Inferior parietal cortex (tissue), 1 donor: ENCODE measurements around the gene NUP160.
"Not testable (repeated sequence)": the region's sequence is repeated elsewhere in the genome, so short reads cannot be mapped to it uniquely, and the experiment has no call there.

ENCODE experiments used
- DNase-seq: peaks from one replicate; pipeline ENCODE4 v3.0.0-alpha.2; 2016; ENCODE audit errors: extremely low spot score

NUP160 gene

DNA sequence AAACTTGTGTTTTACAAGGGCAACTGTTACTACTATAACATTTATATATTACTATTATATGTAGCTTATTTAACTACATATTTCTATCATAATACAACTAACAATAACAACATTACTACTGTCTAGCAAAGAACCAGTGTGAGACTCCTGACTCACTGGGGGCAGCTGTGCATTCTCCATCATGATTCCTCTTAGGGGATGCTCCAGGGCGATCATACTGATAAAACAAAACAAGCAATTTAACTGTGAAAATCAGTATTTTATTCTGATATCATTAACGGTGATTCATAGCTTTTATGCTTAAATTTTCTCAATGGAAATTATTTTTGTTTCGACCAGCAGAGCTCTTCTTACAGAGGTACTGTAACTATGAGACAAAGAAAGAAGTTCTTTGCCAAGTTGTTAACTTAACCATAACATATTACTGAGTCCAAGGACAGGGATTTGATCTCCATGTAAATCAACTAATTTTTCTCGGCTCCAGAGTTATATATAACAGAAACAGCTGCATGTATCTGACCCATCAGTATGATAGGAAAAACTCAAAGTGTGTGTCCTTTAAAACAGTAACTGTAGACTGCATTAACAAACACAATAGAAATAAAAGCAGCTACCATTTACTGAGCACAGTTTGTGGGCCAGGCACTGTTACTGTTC, 56.2 kb downstream of the NUP160 start:
- no peak for DNase-seq

GRCh38 chr11:47790017-47790416, 58.1 kb downstream of the NUP160 start:
- DNase-seq: not testable (repeated sequence)

- no peak for DNase-seq
Measured at GRCh38 chr11:47788181-47788580, 60.0 kb downstream of the NUP160 start.

DNA sequence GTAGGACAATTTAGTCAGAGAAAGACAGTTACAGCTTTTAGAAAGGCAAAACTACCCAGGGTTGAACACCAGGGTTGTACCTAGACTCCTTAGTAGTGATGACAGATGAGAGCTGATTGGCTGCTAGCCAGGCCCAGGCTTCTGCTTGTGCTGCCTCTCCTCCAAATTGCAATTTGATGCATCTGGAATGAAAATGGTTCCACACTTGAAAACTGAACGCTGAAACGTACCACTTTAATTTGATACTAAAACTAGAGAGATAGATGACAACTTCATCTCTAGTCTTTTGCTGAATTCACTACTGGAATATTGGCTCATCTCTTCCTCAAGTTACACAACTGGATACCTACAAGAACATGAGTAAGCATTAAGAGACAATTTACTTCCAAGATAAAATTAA, 61.8 kb downstream of the NUP160 start:
- DNase-seq: no peak

GRCh38 chr11:47784785-47785381, 63.3 kb downstream of the NUP160 start:
- no peak for DNase-seq

DNA sequence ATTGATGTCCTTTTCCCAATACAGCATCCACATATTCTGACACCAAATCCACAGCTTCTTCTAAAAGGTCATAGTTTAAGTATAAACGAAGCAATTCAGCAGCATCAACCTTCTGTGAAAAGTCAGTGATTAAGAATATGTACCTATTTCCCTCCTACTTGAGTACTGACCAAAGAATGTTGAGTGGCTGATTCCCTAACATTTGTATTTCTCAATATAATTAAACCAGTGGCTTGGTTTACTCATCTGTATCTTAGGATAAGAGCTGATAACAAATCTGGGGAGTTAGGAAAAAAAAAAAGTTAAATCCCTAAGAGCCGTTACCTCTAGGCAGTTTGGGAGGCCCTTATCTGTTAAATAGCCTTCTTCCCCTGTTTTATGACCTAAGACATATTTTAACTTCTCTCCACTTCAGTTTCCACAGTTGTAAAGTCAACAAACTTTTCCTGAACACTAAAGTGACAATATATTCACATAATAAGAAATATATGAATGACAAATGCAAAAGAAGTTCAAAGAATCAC, 65.0 kb downstream of the NUP160 start:
- DNase-seq: no peak

GRCh38 chr11:47778878-47779483, 69.2 kb downstream of the NUP160 start:
- no peak for DNase-seq

- no peak for DNase-seq
Measured at GRCh38 chr11:47775240-47775869, 72.8 kb downstream of the NUP160 start.

- DNase-seq: no peak
Measured at GRCh38 chr11:47773882-47774281, 74.3 kb downstream of the NUP160 start.

GRCh38 chr11:47769556-47769955, 78.6 kb downstream of the NUP160 start:
- DNase-seq: not testable (repeated sequence)

DNA sequence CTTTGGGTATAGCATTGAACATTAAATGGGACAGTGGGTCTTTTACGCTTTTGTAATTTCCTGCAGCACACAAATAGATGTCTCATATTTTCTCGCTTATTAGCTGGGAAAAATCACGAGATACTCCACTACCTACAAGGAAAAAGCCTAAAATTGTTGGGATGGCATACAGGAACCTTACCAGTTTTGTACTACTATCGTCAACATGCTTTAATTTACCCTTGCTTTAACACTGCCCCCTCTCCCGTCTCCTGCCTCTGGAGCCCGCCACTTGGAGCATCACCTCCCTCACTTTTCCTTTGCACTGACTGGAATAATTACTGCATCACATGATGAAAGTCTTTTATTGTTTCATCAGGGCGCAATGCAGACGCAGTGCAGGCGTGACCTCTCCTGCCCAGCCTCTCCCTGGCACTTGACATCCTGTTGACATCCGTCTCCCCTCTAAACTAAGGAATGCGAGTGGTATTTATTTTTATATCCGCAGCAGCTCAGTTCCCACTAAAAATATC, 80.0 kb downstream of the NUP160 start:
- DNase-seq: peak; percentile 74

DNA sequence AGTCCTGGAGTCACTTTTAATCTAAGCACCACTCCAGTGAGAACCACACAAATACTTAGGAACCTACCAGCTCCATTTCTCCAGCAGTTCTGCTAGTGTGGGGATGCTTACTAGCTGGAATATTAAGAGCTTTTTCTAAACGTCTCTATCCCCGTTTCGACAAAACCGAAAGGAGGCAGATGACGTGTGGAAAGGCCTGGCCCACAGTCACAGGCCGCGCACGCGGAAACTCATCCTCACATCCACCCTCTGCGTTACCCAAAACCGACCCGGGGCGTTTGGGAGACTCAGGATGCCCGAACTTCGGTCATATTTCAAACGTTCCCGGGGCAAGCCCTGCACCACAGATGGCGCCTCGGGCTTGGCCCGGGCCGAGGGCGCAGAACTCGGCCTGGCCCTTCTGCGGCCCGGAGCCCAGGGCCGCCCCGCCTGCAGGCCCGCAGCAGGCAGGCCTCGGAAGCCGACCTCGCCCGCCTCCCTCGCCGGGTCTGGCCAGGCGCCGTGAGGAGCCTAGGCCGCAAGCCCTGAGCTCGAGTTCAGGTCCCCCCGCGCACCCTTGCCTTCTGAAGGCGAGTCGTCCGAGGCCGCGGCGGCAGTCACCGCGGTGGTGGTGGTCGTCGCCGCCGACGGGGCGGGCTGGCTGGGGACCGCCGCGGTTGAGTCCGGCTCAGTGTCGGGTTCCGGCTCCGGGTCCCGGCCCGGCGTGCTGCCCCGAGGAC, 81.5 kb downstream of the NUP160 start:
- DNase-seq: peak; percentile 69

- DNase-seq: no peak
Measured at GRCh38 chr11:47765086-47765485, 83.1 kb downstream of the NUP160 start.

- not testable (repeated sequence) for DNase-seq
Measured at GRCh38 chr11:47759291-47759690, 88.9 kb downstream of the NUP160 start.

DNA sequence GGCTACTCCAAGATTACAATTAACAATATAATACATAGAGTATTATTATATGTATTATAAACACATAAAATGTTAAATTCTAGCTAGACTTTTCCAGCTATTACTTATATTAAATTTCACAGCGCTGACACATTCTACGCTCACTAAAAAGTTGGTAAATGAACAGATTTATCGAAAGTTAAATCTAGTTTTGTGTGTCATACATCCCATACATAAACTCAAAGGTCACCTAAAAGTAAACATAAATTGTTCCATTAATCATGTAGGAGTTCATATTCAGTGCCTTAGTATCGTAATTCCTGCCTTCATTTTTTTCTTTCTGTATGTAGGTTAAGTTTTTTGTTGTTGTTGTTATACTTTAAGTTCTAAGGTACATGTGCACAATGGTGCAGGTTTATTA, 91.9 kb downstream of the NUP160 start:
- DNase-seq: no peak

DNA sequence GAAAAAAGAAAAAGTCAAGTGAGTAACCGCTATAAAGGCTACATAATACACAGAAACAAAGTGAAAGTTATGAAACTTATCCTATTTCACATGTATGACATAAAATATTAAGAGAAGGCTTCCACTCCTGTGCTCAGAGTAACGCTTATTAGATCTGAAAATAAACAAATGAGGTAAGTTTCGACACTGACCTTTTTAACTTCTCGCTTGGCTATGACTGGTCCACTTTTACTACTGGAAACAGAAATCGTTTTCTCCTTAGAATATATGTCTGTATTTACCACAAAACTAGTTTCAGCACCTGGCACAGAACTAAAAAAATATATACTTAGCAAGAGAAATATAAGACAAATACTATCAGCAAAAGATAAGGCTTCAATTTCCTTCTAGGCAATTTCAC, 97.4 kb downstream of the NUP160 start:
- no peak for DNase-seq

GRCh38 chr11:47742494-47742893, 105.7 kb downstream of the NUP160 start:
- DNase-seq: not testable (repeated sequence)

DNA sequence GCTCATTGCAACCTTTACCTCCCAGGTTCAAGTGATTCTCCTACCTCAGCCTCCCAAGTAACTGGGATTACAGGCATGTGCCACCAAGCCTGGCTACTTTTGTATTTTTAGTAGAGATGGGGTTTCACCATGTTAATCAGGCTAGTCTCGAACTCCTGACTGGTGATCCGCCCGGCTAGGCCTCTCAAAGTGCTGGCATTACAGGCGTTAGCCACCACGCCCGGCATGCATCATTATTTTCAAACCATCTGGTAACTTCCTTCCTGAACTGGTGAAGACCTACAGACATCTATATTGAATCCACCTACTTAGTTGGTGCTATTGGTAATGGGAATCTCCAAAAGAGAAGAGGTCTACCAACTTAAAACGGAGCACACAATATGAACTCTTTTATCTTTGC, 110.3 kb downstream of the NUP160 start:
- not testable (repeated sequence) for DNase-seq

- no peak for DNase-seq
Measured at GRCh38 chr11:47732271-47732670, 115.9 kb downstream of the NUP160 start.

DNA sequence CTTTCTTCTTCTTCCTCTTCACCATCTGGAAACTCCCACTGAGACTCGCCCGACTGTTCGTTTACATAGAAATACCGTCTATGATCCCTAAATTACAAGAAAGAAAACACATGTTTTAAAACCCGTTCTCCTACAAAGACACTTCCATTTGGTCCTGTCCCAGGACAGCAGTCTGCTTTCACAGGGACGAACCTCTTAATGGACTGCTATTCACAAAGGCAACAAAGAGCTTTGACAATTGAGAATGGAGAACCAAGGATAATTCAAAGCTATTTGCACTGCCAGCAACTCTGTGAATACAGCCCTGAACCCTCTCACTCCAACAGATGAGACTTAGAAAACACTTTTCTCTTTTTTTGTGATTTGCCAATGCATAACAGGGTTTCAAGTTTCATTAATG, 116.7 kb downstream of the NUP160 start:
- DNase-seq: no peak
